K562 (cell line): Measurements from ENCODE around the gene HDAC3. TPM values are rescaled to one million over a fixed set of nuclear protein-coding genes. Genes with fewer than 3 reads are reported as not detected.

Experiments
- FOXJ3 ChIP-seq: sonication (generic); formaldehyde crosslinking; IDR thresholded peaks from 2 replicates; pipeline ENCODE4 v1.4.0; 2020; ENCODE audit warnings: mild to moderate bottlenecking, missing genetic modification reagents
- HDAC6 ChIP-seq: IDR thresholded peaks from 2 replicates; pipeline ENCODE4 v1.6.1; 2012; ENCODE audit warnings: low read depth, mild to moderate bottlenecking, control low read depth, inconsistent platforms, low read length, moderate library complexity
- IFI16 ChIP-seq: fragments of 250-450 bp; sonication (Bioruptor Pico); IDR thresholded peaks from 2 replicates; pipeline ENCODE4 v2.1.2; 2022; ENCODE audit warnings: mild to moderate bottlenecking, inconsistent platforms
- REST ChIP-seq, 2 experiments: fragments of 450-650 bp; formaldehyde crosslinking in 1 of 2; IDR thresholded peaks; 2 replicates each; pipeline versions ENCODE4 v1.4.0 to v1.6.1; 2014 to 2020; ENCODE audit warnings: mild to moderate bottlenecking in 2 of 2, borderline replicate concordance in 1 of 2, low read depth in 1 of 2
- RREB1 ChIP-seq: fragments of 250-450 bp; sonication (Bioruptor Pico); IDR thresholded peaks from 2 replicates; pipeline ENCODE4 v1.4.0; 2020
- ZNF512 ChIP-seq: IDR thresholded peaks from 2 replicates; pipeline ENCODE4 v1.6.1; 2016; ENCODE audit warnings: missing genetic modification characterization, missing compliant biosample characterization
- polyA plus RNA-seq, 8 experiments: library from polyadenylated mRNA; depleted of rRNA in 4 of 8; stranded (reverse) in 5 of 8; unstranded in 3 of 8; fragments of >200 nt; fragmentation: Nextera tagmentation in 2 of 8; fragmentation: Illumina TruSeq in 1 of 8; extraction: Ambion mirVana in 2 of 8; extraction: Trizol in 1 of 8; gene quantifications; 2 replicates each; pipeline versions ENCODE4 v1.2.1 to v1.2.3, GENCODE V29; 2011 to 2014; ENCODE audit warnings: inconsistent platforms in 1 of 8, missing spikeins in 1 of 8
- total RNA-seq, 7 experiments: library from RNA; depleted of rRNA in 6 of 7; stranded (reverse); fragments of >200 nt in 6 of 7; fragmentation: Illumina TruSeq in 2 of 7; extraction: Trizol in 2 of 7; gene quantifications; 2 replicates each; pipeline versions ENCODE4 v1.2.1 to v1.2.3, GENCODE V29; 2011 to 2021; ENCODE audit warnings: low replicate concordance in 1 of 7

HDAC3 gene
- total and polyA plus RNA-seq, 9 of the 15 experiments (the other 6 are each of a cell fraction or from before 2014, with no cell fraction given), result 89.7 to 191 (median 119) TPM

GRCh38 chr5:141636413-141637122 lies at the start of gene HDAC3, which contains the start of gene RELL2 (continued):
- no peak for TF ChIP-seq RREB1
- peak; percentile 31; the same call in 1 of the 2 replicates for TF ChIP-seq REST (IDR thresholded peaks at IDR 0.05; ENCODE audit: borderline replicate concordance)
- peak; percentile 62; the same call in 1 of the 2 replicates for TF ChIP-seq REST (CRISPR knock-in tag; IDR thresholded peaks at IDR 0.05; ENCODE audit: low read depth)
- TF ChIP-seq FOXJ3 (CRISPR knock-in tag), result no peak
- no peak for TF ChIP-seq IFI16 (CRISPR knock-in tag)
- no peak for TF ChIP-seq ZNF512
- no peak for TF ChIP-seq HDAC6
